ENCODE results near the gene CNKSR1.
A peak's percentile ranks its signal among the peaks of the same experiment; 100 is the strongest.

CNKSR1 gene

GRCh38 chr1:26169198-26169554, 8.1 kb upstream of the CNKSR1 start:
- TF ChIP-seq POLR2AphosphoS5 (IDR thresholded peaks at IDR 0.05; ENCODE audit: low read depth) (no peak), REST (IDR thresholded peaks at IDR 0.05; ENCODE audit: insufficient replicate concordance, low read depth) (no peak), CTCF (IDR thresholded peaks at IDR 0.05; ENCODE audit: insufficient read depth, low read length) (no peak), SPI1 (IDR thresholded peaks at IDR 0.05; ENCODE audit: borderline replicate concordance, low read depth) (no peak), GABPA (IDR thresholded peaks at IDR 0.05; ENCODE audit: low read depth) (no peak)
- Histone ChIP-seq H3K27ac (replicated peaks) (no peak overlapping the region), H3K4me3 (replicated peaks; ENCODE audit: insufficient read depth, low read length) (no peak overlapping the region), H3K27me3 (ENCODE audit: insufficient read depth, poor library complexity, severe bottlenecking) (no peaks in the 10 kb centered on the region)
- no peak for DNase-seq (ENCODE audit: low read depth in 1 of 2, low spot score in 1 of 2)

GRCh38 chr1:26169669-26170471, 7.4 kb upstream of the CNKSR1 start, which contains the start of gene ZNF593:
ZNF593 (plus strand) TSS chr1:26169908; CDS start chr1:26169984, 76 bp downstream.
- no peaks in the 10 kb centered on the region for H3K27me3 ChIP-seq (ENCODE audit: insufficient read depth, poor library complexity, severe bottlenecking)
- DNase-seq (ENCODE audit: low read depth in 1 of 2, low spot score in 1 of 2), result peak; percentile 90 to 91
- H3K4me3 ChIP-seq (replicated peaks; ENCODE audit: insufficient read depth, low read length), result peak within 1 kb of the TSS; percentile 96
- H3K27ac ChIP-seq (replicated peaks), result peak within 1 kb of the TSS; percentile 79
- TF ChIP-seq CTCF (IDR thresholded peaks at IDR 0.05; ENCODE audit: insufficient read depth, low read length) (peak; percentile 91), GABPA (IDR thresholded peaks at IDR 0.05; ENCODE audit: low read depth) (peak; percentile 57), SPI1 (IDR thresholded peaks at IDR 0.05; ENCODE audit: borderline replicate concordance, low read depth) (no peak), REST (IDR thresholded peaks at IDR 0.05; ENCODE audit: insufficient replicate concordance, low read depth) (peak; percentile 32), POLR2AphosphoS5 (IDR thresholded peaks at IDR 0.05; ENCODE audit: low read depth) (peak; percentile 88)

GRCh38 chr1:26170472-26170821, 6.8 kb upstream of the CNKSR1 start:
- TF ChIP-seq CTCF (IDR thresholded peaks at IDR 0.05; ENCODE audit: insufficient read depth, low read length) (no peak), POLR2AphosphoS5 (IDR thresholded peaks at IDR 0.05; ENCODE audit: low read depth) (no peak), SPI1 (IDR thresholded peaks at IDR 0.05; ENCODE audit: borderline replicate concordance, low read depth) (no peak), GABPA (IDR thresholded peaks at IDR 0.05; ENCODE audit: low read depth) (no peak), REST (IDR thresholded peaks at IDR 0.05; ENCODE audit: insufficient replicate concordance, low read depth) (no peak)
- Histone ChIP-seq H3K27ac (replicated peaks) (peak overlapping the region; percentile 79), H3K27me3 (ENCODE audit: insufficient read depth, poor library complexity, severe bottlenecking) (no peaks in the 10 kb centered on the region), H3K4me3 (replicated peaks; ENCODE audit: insufficient read depth, low read length) (peak overlapping the region; percentile 96)
- DNase-seq (ENCODE audit: low read depth in 1 of 2, low spot score in 1 of 2), result no peak
